HG02943 (cell line): ENCODE results near the gene AFF3.
"Not testable (repeated sequence)": the region's sequence is repeated elsewhere in the genome, so short reads cannot be mapped to it uniquely, and the experiment has no call there.

Source experiments
- ATAC-seq: cut with Tn5 transposase; IDR thresholded peaks from one replicate; pipeline ENCODE4 v1.9.1; 2021; ENCODE audit warnings: mild to moderate bottlenecking, low read depth, moderate library complexity; ENCODE audit not compliant: unreplicated experiment

Gene AFF3

GRCh38 chr2:99777656-99778290, 364.6 kb downstream of the AFF3 start:
- ATAC-seq, result no peak

DNA sequence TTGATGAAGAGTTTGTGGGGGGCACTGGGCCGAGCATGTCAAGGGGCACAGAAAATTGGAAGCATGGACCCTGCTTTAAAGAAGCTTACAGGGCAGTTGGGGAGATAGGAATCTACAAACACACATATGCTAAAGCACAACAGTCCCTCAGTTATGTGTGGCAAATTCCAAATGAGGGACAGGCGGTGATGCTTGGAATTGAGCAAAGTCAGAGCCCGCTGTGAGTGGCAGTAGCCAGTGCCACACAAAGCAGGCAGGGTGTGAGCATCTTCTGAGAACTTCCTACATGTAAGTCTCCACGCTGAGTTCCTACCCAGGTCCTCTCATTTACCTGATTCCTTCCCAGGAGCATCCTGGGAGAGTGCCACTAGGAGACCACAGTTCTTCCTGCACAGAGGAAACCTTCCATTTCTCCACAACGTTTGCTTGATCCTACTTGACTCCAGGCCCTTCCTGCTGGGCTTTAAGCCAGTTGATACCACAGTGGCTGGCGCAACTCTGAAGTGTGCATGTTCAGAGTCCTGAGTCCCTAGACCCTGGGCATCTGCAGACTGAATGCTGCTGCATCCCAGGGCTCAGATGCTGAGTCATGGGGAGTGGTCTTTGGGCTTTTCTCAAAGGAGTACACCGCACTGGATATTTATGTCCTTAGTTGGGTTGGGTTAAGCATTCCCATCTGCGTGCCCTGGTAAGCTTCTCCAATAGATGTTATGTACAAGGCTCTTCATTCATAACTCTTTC, 365.3 kb downstream of the AFF3 start:
- ATAC-seq, result no peak

DNA sequence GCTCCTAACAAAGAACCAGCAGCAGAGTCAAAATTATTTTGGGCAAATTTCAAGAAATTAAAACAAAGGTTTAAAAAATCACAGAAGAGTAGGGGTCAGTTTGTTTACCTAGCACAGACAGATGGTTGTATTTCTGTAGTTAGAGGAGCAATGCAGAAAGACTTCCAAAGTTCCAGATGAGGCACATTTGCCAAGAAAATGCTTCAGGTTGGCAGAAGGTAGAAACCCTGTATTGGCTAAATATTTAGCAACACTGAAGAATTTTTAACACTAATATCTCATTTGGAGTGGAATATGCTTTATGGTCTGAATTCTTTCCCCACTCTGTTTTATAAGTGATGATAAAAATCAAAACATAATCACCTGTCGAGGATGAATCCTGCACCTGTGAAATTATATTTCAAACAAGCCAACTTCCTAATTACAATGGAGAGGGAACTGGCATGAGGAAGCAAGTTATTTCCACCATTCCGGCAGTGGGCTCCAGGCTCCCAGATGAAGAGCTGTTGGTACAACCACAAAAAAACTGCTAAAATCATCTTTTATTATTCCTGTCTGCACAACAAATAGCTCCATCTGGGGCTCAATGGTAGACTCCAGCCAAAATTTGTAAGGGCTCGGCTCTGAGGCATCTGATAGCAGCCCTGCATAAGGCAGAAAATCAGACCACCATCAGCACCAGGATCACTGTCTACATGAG, 366.0 kb downstream of the AFF3 start:
- no peak for ATAC-seq

DNA sequence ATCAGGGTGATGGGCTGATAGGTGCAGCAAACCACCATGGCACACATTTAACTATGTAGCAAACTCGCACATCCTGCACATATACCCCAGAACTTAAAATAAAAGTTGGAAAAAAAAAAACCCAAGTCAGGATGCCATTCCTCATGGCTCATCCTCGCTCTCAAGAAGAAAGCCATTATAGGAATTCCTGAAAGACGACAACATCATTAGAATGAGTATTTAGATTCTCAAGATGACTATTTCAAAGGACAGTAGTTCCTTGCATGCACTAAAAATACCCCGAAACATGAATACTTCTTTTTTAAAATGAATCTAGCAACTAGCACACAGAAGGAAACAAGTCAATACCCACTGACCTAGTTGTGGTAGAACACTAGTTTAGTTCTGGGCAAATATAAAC, 366.8 kb downstream of the AFF3 start:
- no peak for ATAC-seq

DNA sequence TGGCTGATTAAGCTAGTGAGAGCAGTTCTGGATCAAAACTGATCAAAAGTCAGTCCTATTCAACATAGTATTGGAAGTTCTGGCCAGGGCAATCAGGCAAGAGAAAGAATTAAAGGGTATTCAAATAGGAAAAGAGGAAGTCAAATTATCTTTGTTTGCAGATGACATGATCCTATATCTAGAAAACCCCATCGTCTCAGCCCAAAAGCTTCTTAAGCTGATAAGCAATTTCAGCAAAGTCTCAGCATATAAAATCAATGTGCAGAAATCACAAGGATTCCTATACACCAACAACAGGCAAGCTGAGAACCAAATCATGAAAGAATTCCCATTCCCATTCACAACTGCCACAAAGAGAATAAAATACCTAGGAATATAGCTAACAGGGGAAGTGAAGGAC, 368.7 kb downstream of the AFF3 start:
- ATAC-seq, result not testable (repeated sequence)

GRCh38 chr2:99772591-99773331, 369.6 kb downstream of the AFF3 start:
- ATAC-seq, result no peak

- no peak for ATAC-seq
Measured at GRCh38 chr2:99771681-99772333, 370.6 kb downstream of the AFF3 start.

DNA sequence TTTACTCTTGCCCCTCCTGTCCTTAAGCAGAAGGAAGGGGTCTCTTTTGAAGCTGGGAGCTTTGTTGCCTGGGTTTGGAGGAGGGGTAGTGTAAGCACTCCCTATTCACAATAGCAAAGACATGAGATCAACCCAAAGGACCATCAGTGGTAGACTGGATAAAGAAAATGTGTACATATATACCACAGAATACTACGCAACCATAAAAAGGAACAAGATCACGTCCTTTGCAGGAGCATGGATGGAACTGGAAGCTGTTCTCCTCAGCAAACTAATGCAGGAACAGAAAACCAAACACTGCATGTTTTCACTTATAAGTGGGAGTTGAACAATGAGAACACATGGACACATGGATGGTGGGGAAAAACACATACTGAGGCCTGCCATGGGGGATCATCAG, 371.5 kb downstream of the AFF3 start:
- ATAC-seq, result no peak

GRCh38 chr2:99765731-99766318, 376.6 kb downstream of the AFF3 start:
- ATAC-seq, result no peak

DNA sequence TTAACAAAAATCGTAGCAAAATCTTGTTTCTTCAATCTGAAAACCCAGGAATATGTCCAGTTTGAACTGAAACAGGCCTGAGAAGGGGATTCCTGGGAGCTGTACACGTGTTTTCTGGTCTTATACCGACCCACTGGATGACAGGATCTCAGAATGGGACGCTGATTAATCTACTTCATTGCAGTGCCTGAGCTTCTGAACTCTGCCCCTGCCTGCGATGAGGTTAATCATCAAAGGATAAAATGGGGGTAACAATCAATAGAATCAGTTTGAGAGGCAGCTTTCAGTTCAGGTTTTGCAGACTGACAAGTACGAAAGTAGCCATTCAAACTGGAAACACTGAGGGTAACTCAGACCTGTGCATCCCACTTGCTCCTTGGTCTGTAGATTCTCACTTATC, 378.6 kb downstream of the AFF3 start:
- no peak for ATAC-seq

DNA sequence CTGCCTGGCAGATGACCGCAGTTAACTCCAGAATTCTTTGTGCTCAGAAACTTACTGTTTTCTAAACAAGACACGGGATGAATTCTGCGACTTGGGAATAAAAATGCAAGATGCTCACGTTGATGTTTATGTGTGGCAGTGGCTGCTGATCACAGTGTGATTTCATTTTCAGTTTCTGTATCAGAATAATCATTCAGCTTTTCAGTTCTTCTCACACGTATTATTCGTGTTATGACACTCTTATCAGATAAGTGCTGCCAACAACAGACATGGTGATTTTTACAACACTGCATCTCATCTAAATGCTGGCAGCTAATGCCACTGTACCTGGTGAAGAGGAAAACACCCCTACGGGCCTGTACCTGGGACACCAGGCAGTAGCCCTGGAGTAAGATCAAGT, 379.7 kb downstream of the AFF3 start:
- ATAC-seq, result no peak

DNA sequence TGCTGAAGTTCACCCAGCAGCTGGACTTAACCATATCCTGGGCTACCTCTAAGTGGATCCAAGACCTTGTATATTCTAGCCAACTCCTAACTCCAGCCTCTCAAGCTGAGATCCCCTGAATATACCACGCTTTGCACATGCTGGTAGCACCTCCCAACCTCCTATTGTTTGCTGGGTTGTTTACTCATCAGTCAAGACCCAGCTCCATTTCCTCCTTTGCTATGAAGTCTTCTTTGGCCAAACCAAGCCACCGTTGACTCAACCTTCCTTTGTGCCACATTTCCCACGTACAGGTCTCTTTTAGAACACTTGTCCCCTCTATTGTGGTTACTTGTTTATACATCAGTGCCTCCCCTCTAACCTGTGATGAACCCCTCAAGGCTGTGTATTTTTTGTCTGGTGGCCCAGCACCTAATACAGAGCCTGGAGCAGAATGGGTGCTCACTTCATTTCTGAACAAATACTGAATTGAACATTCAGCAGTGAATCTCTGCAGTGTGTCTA, 384.7 kb downstream of the AFF3 start:
- ATAC-seq, result no peak

DNA sequence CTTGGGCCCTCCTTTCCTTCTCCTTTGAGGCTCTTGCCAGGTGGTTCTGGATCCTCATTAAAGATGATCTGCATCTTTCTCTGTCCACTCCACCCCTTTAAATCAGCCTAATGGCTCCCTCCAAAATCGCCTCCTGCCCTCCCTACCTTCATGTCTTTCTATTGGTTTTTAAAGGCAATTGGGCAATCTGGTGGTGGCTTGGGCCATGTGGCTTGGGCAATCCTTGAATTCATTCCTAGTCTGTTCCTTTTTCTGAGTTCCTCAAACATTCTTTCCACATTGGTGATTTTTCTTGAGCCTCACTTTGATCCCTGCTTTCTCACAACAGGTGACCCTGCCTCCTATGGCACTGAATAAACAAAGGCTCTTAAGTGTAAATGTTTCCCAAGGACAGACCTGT, 386.3 kb downstream of the AFF3 start:
- no peak for ATAC-seq

- no peak for ATAC-seq
Measured at GRCh38 chr2:99754210-99754609, 388.2 kb downstream of the AFF3 start.

DNA sequence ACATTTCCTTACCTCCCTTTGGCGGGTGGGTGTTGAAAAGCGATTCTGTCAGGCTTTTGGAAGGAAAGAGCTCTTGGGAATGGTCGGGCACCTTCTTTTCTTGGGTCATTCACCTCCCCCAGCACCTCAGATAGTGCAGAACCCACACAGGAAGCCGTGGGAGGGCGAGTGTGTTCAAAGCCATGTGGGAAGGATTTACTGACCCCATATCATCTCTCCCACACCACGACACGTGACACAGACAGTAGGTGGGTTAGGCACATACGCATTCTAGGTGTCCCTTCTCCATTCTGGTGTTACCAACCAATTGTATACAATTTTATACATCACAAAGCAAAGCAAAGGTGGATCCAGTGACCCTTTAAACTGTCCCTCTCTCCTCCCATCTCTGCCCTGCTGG, 388.9 kb downstream of the AFF3 start:
- ATAC-seq, result no peak

DNA sequence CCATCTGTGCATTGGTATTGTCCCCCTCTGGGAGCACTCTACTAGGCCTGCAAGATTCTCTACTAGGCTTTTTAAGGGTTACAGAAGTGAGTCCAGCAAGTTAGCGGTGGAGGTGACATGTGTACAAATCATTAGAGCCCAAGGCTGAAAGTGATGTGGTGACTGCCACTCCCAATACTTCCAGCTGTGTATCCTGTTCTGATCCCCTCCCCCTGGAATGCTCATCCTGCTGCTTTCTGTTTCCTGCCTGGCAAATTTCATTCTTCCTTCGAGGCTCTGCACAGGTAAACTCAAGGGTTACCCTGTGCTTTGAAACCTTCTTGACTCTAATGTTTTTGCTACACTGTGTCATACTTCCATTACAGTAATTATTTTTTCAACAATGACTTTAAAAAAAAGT, 394.0 kb downstream of the AFF3 start:
- no peak for ATAC-seq

DNA sequence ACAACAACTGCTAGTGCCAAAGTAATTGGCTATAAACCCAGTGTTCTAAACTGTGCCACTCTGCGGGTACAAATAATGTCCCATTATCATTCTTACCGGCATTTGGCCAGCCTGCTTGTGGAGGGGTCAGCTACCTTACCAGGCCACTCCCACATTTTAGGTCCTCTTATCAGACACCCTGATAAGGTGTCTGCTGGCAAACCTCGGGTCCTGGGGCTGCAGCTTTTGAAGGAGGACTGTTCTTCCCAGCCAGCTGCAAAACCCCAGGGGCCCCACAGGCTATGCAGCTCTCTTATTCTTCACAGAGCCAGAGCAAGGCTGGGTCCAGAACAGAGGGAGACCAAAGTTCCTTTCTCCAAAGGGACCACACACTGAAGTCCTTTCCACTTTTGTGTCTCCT, 394.5 kb downstream of the AFF3 start:
- no peak for ATAC-seq

DNA sequence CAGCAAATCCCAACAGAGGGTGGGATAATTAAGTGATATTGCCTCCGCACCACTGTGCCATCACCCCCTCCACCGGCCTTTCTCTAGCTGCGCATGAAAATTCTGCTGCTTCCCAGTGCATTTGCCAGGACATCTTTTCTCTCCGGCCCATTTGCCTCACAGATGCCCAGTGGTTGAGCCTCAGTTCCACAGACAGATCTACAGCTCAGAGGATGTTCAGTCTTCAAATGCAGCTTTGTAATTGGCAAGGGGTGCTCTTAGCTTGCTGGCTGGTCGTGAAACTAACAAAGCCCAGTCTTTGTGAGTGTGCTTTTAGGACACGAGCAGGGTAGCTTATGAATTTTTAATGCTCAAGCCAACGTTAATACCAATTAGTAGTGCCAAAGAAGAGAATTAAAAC, 399.2 kb downstream of the AFF3 start:
- no peak for ATAC-seq

GRCh38 chr2:99737537-99737936, 404.9 kb downstream of the AFF3 start:
- no peak for ATAC-seq

- ATAC-seq, result no peak
Measured at GRCh38 chr2:99735753-99736152, 406.6 kb downstream of the AFF3 start.
